GM12801 (cell line): ENCODE measurements around the gene TALDO1.

ENCODE experiments used
- CTCF ChIP-seq: IDR thresholded peaks from one replicate; pipeline ENCODE4 v1.5.1; 2011; ENCODE audit warnings: control low read depth; ENCODE audit not compliant: insufficient read length; ENCODE audit errors: extremely low read depth

The TALDO1 gene

GRCh38 chr11:790721-791564 lies 43.7 kb downstream of the TALDO1 start:
- no peak for TF ChIP-seq CTCF

DNA sequence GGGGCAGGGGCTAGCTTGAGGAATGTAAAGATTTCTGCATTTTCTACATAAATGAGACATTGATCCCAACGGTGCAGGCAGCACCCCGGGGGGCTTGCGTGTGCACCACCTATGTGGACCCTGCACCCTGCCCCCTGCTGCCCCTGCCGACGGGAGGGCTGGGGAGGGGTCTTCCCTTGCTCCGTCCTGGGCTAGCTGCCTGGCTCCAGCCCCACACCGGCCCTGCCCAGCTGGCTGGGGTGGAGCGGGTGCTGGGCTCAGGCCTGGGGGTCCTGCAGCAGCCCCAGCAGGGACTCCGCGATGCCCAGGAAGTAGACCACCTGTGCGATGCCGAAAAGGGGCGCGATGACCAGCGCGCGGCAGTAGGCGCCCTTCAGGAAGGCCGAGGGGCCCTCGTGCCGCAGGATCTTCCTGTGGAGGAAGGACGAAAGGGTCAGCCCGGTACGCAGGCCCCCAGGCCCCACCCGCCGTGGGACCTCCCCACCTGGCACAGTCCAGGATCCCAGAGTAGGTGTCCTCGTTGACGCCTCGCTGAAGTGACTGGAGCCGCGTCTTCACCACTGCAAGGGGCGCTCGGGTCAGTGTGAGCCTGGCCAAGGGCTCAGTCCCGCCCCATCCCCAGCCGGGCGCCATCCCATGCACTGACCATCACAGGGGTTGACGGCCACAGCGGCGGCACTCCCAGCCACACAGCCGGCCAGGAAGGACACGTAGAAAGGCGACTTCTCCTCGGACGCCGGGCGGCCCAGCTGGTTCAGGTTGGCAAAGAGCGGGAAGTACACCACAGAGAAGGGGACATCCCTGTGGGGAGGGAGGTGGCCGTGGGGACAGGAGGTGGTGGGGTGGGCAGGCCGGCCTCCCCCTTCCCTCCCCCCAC lies 44.6 kb downstream of the TALDO1 start:
- no peak for TF ChIP-seq CTCF

DNA sequence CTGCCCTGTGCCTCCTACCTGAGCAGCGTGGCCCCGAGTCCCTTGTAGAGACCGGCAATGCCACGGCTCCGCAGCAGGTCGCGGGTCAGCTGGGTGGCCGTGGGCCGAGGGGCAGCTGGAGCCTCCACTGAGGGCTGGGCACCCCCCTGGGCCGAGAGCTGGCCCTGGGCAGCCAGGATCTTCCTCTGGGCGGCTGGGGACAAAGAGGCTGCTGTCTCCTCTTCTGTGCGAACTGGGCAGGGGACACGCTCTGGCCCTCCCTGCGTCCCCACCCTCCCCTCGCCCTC lies 45.2 kb downstream of the TALDO1 start:
- TF ChIP-seq CTCF: no peak

DNA sequence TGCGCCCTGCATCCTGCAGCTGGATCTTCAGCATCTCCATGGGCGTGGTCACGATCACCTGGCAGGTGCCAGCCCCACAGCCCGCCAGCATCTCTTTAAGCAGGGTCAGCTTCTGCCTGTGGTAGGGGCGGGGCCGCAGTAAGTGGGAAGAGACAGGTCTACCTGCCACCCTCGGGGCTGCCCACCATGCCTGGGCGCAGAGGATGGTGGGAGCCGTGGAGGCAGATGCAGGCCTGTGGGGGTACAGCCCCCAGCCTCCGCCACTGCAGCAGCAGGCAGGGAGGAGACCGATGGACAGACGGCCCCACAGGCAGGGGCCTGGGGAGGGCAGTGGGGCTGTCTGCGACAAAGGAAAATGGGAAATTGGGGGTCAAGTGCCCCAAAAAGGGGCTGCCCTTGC lies 45.6 kb downstream of the TALDO1 start:
- TF ChIP-seq CTCF: no peak

- TF ChIP-seq CTCF: no peak
Observed at GRCh38 chr11:793556-793955, 46.3 kb downstream of the TALDO1 start.

DNA sequence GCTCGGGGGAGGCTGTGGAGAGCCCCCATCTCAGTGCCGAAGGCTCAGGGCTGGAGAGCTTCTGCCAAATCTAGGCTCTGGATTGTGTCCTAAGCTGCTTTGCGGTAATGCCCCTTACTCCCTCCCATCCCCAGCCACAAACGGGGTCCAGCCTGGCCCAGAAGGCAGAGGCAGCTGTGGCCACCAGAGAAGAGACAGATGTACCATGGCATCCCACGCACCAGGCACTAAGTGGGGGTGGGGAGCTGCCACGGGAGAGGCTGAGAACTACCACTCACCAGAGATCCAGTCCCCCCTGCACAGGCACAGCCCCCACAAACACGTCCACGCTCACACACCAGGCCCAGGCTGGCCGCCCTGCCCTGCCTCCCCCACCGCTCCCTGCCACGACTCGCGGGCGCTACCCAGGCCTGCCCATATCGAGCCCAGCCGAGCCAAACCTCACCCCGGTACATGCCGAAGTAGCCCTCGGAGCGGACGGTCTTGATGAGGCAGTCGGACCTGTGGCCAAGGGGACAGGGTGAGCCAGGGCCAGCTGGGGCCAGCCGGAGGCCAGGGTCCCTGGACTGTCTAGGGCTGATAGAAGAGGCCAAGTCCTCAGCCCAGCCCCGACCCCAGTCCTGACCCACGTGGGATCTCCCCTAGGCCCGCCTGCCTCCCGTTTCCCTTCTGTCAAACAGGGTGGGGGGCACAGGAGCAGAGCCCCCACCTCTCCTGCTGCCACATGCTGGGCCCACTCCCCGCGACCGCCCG lies 46.9 kb downstream of the TALDO1 start:
- TF ChIP-seq CTCF: no peak
